Measurements from ENCODE around the gene TEKT5. TPM values are rescaled to one million over a fixed set of nuclear protein-coding genes. Genes with fewer than 3 reads are reported as not detected.
"Not testable (repeated sequence)": the region's sequence is repeated elsewhere in the genome, so short reads cannot be mapped to it uniquely, and the experiment has no call there.

TEKT5 gene
- total RNA-seq, 2 donors from 2014 or later: 0.31 TPM; not detected in 1

- H3K9me3 ChIP-seq (ENCODE audit: control insufficient read depth, low read length): no peaks in the 10 kb centered on the region
- TF ChIP-seq CTCF (conservative IDR thresholded peaks at IDR 0.05): no peak
- H3K4me3 Mint-ChIP-seq: no peak overlapping the region
- peaks cover 12% of the 10 kb centered on the region for H3K27me3 Mint-ChIP-seq (ENCODE audit: insufficient read depth)
- H3K9me3 Mint-ChIP-seq: no peaks in the 10 kb centered on the region
- no peak overlapping the region for H3K27ac ChIP-seq (ENCODE audit: low read depth, low read length)
- DNase-seq: no peak
- no peaks in the 10 kb centered on the region for H3K27me3 ChIP-seq (ENCODE audit: control insufficient read depth, insufficient read depth, low read length, poor library complexity, severe bottlenecking)
- peaks cover 5% of the 10 kb centered on the region for H3K4me1 ChIP-seq (ENCODE audit: control insufficient read depth, insufficient read depth, low read length)
- H3K36me3 ChIP-seq (ENCODE audit: control insufficient read depth, insufficient read depth, low read length): no peaks in the 10 kb centered on the region
- no peak overlapping the region for H3K27ac Mint-ChIP-seq
- no peaks in the 10 kb centered on the region for H3K36me3 Mint-ChIP-seq (ENCODE audit: low read depth)
- H3K4me3 ChIP-seq (ENCODE audit: low read length): no peak overlapping the region
- no peak overlapping the region for H3K9ac ChIP-seq (ENCODE audit: extremely low read depth, low read length, poor library complexity, severe bottlenecking)
- H3K4me1 Mint-ChIP-seq: peaks cover 17% of the 10 kb centered on the region
Measured at GRCh38 chr16:10679921-10680320, 14.8 kb downstream of the TEKT5 start.

- H3K36me3 ChIP-seq (ENCODE audit: control insufficient read depth, insufficient read depth, low read length); H3K27ac ChIP-seq (ENCODE audit: low read depth, low read length); DNase-seq; H3K9me3 Mint-ChIP-seq; H3K4me1 ChIP-seq (ENCODE audit: control insufficient read depth, insufficient read depth, low read length); H3K4me3 ChIP-seq (ENCODE audit: low read length); H3K36me3 Mint-ChIP-seq (ENCODE audit: low read depth); H3K27ac Mint-ChIP-seq; H3K4me3 Mint-ChIP-seq; H3K9ac ChIP-seq (ENCODE audit: extremely low read depth, low read length, poor library complexity, severe bottlenecking); H3K9me3 ChIP-seq (ENCODE audit: control insufficient read depth, low read length); H3K27me3 ChIP-seq (ENCODE audit: control insufficient read depth, insufficient read depth, low read length, poor library complexity, severe bottlenecking): not testable (repeated sequence)
- Mint-ChIP-seq H3K27me3 (ENCODE audit: insufficient read depth) (peaks cover 12% of the 10 kb centered on the region), H3K4me1 (peaks cover 17% of the 10 kb centered on the region)
- WGBS, 2 experiments (ENCODE audit: insufficient coverage in 1 of 2, insufficient read length in 1 of 2): 93 to 94% methylated on average over 4 to 7 of the region's 7 CpGs
Measured at GRCh38 chr16:10679441-10679840, 15.3 kb downstream of the TEKT5 start.

- H3K36me3 ChIP-seq (ENCODE audit: control insufficient read depth, insufficient read depth, low read length): no peaks in the 10 kb centered on the region
- H3K9me3 ChIP-seq (ENCODE audit: control insufficient read depth, low read length): no peaks in the 10 kb centered on the region
- peak overlapping the region; percentile 57 for H3K27ac ChIP-seq (ENCODE audit: low read depth, low read length)
- Mint-ChIP-seq H3K4me1 (peaks cover 11% of the 10 kb centered on the region), H3K36me3 (ENCODE audit: low read depth) (no peaks in the 10 kb centered on the region), H3K9me3 (no peaks in the 10 kb centered on the region), H3K27ac (peak overlapping the region; percentile 44), H3K4me3 (no peak overlapping the region), H3K27me3 (ENCODE audit: insufficient read depth) (peaks cover 12% of the 10 kb centered on the region)
- WGBS, 2 experiments (ENCODE audit: insufficient coverage in 1 of 2, insufficient read length in 1 of 2): 54 to 69% methylated on average over 1 to 2 of the region's 2 CpGs
- no peak overlapping the region for H3K9ac ChIP-seq (ENCODE audit: extremely low read depth, low read length, poor library complexity, severe bottlenecking)
- peaks cover 5% of the 10 kb centered on the region for H3K4me1 ChIP-seq (ENCODE audit: control insufficient read depth, insufficient read depth, low read length)
- DNase-seq: no peak
- TF ChIP-seq CTCF (conservative IDR thresholded peaks at IDR 0.05): no peak
- H3K27me3 ChIP-seq (ENCODE audit: control insufficient read depth, insufficient read depth, low read length, poor library complexity, severe bottlenecking): no peaks in the 10 kb centered on the region
- no peak overlapping the region for H3K4me3 ChIP-seq (ENCODE audit: low read length)
Measured at GRCh38 chr16:10678655-10679054, 16.1 kb downstream of the TEKT5 start.

GRCh38 chr16:10676284-10676683 is 18.4 kb downstream of the TEKT5 start:
- WGBS, 2 experiments (ENCODE audit: insufficient coverage in 1 of 2, insufficient read length in 1 of 2): 94 to 100% methylated on average over 2 to 6 of the region's 6 CpGs
- peaks cover 8% of the 10 kb centered on the region for H3K4me1 Mint-ChIP-seq

More at GRCh38 chr16:10676284-10676683, 18.4 kb downstream of the TEKT5 start:
- peaks cover 5% of the 10 kb centered on the region for H3K4me1 ChIP-seq (ENCODE audit: control insufficient read depth, insufficient read depth, low read length)
- no peaks in the 10 kb centered on the region for H3K9me3 ChIP-seq (ENCODE audit: control insufficient read depth, low read length)
- H3K4me3 Mint-ChIP-seq: no peak overlapping the region
- no peaks in the 10 kb centered on the region for H3K27me3 ChIP-seq (ENCODE audit: control insufficient read depth, insufficient read depth, low read length, poor library complexity, severe bottlenecking)
- H3K36me3 Mint-ChIP-seq (ENCODE audit: low read depth): no peaks in the 10 kb centered on the region
- no peaks in the 10 kb centered on the region for H3K9me3 Mint-ChIP-seq
- H3K27ac ChIP-seq (ENCODE audit: low read depth, low read length): no peak overlapping the region
- H3K4me3 ChIP-seq (ENCODE audit: low read length): no peak overlapping the region
- no peak overlapping the region for H3K9ac ChIP-seq (ENCODE audit: extremely low read depth, low read length, poor library complexity, severe bottlenecking)
- H3K36me3 ChIP-seq (ENCODE audit: control insufficient read depth, insufficient read depth, low read length): no peaks in the 10 kb centered on the region
- H3K27me3 Mint-ChIP-seq (ENCODE audit: insufficient read depth): peaks cover 3% of the 10 kb centered on the region
- TF ChIP-seq CTCF (conservative IDR thresholded peaks at IDR 0.05): no peak
- peak; percentile 22 for DNase-seq
- no peak overlapping the region for H3K27ac Mint-ChIP-seq

Data from endodermal cell (in vitro differentiated cells).